ENCODE measurements around the gene KCNMA1.

The KCNMA1 gene

DNA sequence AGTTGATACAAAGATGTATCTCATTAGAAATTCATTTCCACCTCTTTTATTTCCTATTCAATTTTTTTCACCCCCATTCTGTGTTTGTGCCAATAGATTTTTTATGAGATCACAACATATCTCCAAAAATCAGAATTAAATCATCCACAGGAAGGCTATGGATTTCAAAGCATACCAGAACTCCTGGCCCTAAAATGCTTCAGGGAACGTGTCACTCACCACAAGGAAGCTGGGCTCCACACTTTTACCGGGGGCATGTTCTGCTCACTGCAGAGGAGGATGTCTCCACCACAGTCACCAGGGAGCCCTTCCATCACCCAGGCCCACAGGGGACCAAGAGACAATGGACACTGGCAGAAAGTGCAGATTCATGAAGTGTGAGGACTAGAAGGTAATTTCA, 456.8 kb downstream of the KCNMA1 start:
- peak; percentile 32 for DNase-seq (ENCODE audit: low spot score)

DNA sequence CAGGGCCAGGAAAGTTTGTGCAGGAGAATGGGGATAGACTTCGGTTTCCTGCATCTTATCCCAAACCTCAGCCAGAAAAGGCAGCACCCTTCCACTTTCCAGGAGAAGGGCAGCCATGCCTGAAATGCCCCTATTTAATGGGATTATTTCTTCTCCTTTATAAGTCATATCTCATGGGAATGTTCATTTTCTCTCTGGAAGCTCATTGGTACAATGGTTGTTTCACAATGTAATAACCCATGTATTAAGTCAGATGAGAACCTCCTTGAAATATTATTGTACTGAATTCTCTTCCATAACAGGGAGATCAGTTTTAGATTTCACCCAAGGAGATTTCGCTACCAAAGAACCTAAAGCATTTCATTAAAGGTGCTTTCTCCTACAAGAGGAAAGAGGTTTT, 457.5 kb downstream of the KCNMA1 start:
- no peak for DNase-seq (ENCODE audit: low spot score)

DNA sequence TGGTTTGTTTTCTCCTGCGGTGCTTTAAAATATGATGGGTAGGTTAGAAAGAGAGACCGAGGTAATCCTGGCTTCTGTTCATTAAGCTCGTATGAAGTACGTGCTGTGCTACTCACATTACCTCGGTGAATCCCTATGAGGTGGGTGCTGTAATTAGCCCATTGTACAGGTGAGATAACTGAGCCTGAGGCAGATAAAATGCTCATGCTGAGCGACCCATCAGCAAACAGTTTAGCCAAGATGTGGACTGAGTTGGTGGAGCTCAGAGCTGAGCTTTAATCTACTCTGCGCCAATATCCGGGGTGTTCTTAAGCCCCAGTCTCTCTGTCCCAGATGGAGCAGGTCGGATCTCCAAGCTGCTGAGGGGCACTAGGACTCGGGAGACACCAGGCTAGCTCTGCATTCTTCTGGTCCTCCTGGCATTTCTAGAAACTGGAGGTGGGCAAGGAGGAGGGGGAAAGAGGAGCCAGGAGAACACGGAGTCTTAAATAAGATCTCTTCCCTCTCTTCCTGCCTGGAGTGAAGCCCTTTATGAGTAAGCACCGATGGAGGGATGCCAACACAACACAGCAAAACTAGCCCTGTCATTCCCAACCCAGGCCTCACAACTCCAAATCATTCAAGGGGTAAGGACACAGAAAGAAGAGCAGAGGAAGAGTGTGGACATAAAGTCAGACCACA, 458.5 kb downstream of the KCNMA1 start:
- peak; percentile 80 for DNase-seq (ENCODE audit: low spot score)

DNA sequence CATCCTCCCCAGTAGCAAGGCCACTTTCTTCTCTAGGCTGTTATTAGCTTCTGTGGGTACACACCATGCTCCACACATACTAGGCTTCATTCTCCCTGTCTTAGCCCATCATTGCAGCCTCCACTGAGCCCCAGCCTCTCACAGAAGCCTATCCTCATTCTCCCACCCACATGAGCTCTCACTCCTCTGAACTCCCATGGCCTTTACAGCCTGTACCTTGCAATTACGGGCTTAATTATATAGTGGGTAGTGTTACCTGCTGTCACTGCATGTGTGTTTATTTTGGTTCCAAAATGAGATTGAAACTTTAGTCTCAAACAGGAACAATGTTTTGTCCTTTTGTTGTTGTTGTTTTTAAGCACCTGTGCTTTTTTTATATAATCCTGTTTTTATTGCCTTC, 460.0 kb downstream of the KCNMA1 start:
- no peak for DNase-seq (ENCODE audit: low spot score)

DNA sequence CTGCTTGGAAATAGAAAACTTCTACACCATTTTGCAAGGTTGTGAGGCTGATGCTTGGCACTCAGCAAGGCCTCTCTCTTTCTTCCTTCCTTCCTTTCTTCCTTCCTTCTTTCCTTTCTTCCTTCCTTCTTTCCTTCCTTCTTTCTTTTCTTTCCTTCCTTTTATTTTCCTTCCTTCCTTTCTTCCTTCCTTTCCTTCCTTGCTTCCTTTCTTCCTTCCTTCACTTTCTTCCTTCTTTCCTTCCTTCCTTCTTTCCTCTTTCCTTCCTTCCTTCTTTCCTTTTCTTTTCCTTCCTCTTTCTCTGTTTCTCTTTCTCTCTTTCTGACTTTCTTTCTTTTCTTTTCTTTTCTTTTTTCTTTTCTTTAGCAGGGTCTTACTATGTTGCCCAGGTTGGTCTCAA, 460.4 kb downstream of the KCNMA1 start:
- no peak for DNase-seq (ENCODE audit: low spot score)

DNA sequence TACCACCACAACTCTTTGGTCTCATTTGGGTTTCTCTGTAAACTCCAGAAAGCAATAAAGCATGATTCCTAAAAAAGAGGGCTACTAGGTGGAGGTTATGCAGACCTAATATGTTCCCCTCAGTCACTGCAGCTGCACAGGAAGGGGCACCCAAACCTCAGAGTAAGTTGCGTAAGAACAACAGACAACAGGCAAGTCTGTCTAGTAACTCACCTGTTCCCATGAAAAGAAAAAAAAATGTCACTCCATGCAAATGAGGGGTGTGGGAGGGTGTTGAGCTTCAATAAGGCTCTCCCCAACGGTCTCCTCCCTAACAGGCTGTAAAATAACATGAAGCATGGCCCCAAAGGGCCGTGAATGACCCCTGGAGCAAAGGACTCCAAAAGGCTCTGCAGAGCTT, 461.4 kb downstream of the KCNMA1 start:
- DNase-seq (ENCODE audit: low spot score), result no peak

DNA sequence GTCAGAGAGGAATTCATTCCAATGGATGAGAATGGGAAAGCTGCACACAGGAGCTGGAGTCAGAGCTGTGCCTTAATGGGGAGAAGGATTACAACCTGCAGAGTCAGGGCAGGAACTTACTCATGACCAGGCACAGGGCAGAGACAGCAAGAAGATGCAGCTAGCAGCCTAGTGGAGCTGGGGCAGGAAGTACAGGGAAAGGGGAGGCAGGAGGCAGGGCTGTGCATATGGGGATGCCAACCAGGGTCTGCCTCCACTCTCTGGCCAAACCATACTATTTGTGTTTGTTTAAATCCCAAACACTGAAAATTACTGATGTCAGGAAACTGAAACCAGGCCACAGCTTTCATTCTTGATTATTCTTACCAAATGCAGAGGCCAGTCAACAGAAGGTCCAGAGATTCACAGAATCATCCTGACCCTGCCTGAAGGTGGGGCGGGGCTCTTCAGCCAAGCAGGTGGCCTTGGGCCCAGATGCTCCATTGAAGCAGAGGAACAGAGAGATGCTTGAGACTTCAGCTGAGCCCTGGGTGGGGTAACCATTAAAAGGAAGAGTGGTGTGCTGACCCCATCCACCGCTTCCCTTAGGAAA, 461.9 kb downstream of the KCNMA1 start:
- no peak for DNase-seq (ENCODE audit: low spot score)

DNA sequence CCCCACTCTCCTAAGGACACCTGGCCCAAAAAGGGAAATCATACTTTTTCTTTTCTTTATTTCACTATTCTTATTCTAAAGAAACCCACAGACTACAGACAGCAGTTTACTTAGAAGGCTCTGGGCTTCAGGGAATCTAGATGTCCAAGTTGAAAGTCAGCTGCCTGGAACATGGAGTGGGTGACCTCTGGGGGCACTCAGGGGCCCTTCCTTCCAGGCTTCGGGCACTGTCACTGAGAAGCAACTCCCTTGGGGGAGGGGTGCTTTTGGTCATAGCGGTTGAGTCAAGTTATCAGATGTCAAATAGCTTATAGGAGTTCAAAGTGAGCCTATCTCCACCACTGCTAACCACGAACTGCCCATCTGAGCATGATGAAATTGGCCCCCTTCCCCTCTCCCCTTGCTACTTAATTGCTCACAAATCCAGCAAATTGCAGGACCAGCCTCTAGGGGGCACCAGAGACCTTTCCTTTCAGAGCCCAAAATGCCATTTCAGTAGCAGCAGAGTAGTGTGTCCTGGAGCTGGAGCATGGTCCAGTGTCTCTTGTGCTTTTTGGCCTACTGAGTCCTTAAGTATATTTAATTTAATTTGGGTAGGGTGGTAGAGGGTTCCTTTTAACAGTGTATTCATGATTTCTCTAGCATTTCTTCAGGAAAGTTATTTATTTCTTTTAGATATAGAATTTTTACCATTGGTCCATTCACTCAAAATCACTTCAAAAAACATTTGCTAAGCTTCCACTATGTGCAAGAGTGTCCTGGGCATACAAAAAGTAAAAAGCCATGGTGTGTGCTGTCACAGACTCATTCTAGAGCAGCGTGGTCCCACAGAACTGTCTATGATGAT, 463.8 kb downstream of the KCNMA1 start:
- peak; percentile 79 for DNase-seq (ENCODE audit: low spot score)

DNA sequence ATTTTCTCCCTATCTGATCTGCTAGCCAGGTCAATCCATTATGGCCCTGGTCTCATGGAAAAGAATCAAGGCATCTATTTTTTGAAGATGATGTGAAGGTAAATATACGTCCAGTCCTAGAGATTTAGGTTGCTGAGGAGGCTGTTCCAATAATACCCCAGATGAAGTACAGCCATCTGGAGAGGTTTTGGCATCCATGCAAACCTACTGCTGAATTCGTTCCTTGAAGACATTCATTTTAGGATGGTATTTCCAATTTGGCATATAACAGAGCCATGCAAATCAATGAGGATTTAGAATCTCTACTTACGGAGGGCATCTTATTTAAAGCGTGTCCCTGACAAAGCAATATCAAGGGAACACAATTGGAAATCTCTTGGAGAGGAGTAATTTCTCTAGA, 465.5 kb downstream of the KCNMA1 start:
- DNase-seq (ENCODE audit: low spot score), result no peak

DNA sequence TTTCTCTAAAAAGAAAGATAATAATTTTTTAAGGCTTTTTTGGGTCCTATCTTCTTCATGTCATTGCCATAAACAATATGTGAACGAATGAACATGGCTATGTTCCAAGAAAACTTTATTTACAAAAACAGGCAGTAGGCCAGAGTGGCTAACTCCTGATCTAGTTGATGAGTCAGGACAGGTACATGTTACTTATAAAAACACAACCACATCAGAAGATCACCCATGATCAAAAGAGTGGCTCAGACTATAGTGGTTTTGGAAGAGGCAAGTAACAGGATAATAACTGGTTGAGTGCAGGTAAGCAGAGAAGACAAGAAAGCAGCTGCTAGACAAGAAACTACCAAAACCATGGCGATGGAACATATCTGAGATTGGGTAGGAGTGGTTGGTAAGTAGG, 468.7 kb downstream of the KCNMA1 start:
- DNase-seq (ENCODE audit: low spot score), result no peak

DNA sequence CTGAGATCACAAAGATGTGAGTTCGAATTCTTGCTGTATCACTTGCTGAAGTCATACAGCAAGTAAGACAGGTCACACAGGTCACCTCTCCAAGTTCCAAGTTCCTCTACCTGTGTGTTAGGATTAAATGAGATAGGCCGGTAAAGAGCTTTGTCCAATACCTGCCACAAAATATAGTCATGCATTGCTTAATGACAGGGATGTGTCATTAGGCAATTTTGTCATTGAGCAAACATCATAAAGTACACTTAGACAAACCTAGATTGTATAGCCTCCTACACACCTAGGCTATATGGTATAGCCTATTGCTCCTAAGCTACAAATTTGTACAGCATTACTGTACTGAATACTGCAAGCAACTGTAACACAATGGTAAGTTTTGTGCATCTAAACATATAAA, 469.4 kb downstream of the KCNMA1 start:
- no peak for DNase-seq (ENCODE audit: low spot score)

DNA sequence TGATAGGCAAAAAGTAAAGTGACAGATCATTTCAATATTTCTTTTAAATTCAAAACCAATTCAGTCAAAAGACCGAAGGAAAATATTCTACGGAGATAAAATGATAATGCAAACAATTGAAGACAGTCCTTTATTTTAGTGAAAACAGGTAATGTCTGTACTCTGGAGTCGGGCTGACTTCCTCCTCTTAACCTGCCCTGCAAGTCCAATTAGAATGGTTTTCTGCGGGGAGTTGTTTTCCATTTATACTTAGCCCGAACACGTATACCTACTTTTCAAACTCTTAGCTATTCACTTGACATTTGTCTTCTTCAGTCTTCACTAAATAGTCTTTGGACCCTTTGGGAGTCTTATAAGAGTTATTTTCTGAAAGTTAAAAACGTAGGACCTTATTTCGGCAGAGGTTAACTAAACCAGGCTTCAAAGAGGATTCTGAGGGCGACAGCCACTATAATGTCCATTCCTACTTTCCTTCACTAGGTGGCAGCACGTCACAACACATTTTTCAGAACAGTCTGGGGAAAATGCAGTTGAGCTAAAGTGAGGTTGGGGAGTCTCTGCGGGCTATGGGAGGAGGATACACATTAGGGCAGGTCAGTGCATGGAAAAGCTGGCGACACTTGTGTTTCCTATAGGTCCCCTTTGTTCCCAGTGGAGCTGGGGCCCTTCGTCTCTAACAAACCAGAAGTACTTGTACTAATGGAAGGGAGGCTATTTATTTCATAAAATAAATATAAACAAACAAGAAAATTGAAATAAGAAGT, 472.0 kb downstream of the KCNMA1 start:
- peak; percentile 58 for DNase-seq (ENCODE audit: low spot score)

DNA sequence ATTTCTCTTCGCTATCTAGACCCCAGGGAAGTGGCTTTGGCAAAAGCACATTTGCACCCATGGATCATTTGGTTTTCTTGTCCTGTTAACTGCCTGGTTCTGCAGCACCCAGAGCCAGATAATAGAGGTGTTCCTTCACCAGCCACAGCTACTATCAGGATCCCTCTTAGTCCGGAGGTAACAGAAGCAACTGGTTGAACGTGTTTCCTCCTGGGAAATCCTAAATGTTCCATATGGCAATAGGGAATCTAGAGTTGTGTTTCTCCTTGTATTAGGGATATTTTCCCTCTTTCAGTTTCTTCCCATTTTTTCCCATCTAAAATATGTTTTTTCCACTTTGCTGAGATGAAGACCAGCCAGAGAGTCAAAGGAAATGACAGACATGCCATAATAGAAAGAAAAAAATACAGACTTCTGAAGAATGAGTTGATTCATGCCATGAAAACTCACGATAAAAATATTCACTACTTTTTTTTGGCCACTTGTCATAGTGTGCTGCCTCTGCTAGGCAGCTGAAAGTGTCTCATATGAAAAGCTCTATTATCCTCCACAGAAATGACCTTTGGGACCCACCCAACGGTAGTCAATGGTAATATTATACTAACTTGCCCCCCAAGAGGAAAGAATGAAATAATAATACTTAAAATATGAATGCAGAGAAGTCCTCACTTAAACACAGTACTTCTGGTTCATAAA, 472.8 kb downstream of the KCNMA1 start:
- peak; percentile 20 for DNase-seq (ENCODE audit: low spot score)

DNA sequence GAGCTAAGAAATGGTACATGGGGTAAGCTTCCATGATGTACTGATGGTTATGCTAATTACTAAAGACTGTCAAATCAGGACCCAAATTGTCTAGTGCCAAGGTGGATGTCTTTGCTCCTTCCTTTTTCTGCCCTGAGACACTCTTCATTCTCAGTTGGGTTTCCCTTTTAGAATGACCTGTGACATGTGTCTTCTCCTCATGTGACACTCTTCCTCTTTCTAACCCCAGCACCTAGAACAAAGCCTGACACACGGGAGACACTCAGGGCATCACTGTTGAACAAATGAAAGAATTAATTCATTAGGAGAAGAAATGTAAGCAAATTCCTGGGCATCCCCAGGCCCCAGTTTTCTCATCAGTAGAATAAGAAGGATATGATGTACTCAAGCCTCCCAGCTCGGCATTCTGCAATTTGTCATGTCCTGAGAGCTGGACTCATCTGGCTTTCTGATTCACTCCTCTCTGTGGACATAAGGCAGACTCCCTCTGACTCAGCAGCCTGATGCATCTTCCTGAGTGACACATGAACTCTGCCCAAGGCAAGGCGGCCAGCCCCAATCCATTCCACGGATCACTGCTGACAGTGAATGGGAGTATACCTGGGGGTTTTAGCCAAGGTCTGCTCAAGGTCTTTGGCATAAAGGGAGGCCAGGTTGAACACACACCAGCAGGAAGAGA, 473.8 kb downstream of the KCNMA1 start:
- DNase-seq (ENCODE audit: low spot score), result peak; percentile 82

DNA sequence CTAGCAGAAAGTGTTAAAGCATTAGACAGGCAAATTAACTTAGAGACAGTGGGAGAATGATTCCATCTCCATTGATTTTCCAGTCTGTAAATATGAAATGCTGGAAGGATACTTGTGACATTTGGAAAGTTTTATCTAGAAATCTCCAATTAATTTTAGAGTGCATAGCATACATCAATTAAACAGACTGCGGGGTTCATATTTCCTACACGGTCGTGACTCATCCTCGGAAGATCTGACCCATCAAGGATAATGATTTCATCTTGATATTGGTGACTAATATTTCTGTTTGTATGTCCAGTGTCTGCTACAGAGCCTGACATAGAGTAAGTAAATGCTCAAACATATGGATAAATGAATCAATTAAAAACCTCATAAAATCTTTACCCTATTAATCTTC, 474.9 kb downstream of the KCNMA1 start:
- DNase-seq (ENCODE audit: low spot score), result no peak

DNA sequence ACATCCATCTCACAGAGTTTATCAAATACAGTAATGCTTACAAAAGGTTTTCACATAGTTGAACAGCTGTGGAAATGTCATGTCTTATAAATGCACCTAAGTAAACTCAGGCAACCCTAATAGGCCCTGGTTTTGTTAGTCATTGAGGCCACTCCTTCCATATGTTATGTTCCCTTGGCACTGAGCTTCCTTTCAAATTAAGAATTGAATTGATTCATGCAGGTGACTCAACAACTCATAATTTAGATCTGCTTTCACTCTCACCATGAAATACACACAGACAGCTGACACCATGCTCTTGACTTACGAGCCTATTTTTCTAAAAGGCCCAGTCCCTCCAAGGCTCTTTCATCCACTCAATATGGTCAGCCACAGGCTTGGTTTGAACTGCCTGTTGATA, 476.9 kb downstream of the KCNMA1 start:
- DNase-seq (ENCODE audit: low spot score), result peak; percentile 48

DNA sequence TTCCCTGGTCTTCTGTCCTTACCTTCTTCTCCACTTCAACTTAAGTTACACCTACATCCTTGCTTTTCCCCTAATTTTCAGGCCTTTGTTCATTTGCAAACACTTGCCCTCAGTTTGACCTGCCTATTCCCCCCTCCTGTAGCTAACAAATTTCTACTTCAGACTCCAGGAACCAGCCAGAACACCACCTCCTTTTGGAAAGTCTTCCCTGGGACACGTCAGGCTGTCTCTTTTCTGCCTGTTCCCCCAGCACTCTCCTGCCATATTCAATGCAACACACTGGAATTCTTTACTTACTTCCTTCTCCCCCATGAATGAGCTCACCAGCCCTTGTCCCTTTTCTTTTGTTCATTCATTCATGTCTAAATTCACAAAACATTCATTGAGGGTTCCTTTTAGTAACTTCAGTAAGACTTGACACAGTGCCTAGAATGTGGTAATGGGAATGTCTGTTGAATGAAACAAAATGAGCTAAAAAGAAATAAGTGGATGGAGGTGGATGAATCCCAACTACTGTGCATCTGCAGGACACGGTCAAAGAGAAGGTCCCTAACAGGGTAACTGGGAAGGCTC, 478.0 kb downstream of the KCNMA1 start:
- DNase-seq (ENCODE audit: low spot score), result peak; percentile 19

DNA sequence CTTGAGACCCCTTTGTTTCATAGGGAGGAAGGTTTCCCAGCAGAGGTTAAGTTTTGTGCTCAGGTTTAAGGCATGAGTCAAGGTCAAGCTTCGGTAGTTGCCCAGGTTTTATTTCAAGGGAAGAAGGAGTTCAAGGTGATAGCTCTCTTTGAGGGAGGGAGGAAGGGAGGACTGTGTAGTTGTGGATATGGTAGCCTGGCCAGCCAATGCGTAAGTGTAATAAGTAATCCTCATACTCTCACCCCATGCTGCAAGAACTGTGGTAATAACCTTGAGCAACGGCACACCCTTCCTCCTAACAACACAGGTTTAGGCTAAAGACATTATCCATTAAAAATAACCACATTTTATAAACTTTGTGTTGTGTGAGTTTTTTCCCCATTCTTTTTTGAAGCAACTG, 478.9 kb downstream of the KCNMA1 start:
- no peak for DNase-seq (ENCODE audit: low spot score)

DNA sequence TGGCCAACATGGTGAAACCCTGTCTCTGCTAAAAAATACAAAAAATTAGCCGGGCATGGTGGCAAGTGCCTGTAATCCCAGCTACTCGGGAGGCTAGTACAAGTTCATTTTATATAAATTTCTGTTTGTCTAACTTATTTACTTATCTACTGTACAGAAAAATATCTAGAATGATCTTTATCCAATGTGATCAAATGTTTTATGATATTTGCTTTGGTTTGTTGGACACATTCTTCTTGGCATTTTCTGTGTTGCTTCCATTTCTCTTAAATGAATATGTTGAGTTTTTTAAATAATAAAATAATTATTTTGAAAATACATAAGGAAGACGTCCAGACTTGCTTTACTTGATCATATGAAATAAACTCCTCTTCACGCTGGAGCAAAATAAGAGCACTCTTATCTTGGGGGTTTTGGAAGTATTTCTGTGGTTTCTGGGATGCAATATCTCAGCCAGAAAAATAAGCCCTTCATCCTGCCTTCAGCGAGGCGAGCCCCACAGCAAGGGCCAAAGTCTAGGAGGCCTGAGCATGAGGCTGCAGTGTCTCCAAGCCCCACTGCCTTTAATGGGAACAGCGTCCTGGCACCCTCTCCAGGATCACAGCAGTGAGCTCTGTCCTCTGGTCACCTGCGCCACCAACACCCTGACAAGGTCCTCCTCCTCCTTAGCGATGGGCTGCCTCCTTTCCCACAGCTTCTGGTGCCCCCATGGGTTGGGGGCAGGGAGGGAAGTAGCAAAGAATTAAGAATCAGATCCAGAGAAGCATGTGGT, 480.2 kb downstream of the KCNMA1 start:
- no peak for DNase-seq (ENCODE audit: low spot score)

DNA sequence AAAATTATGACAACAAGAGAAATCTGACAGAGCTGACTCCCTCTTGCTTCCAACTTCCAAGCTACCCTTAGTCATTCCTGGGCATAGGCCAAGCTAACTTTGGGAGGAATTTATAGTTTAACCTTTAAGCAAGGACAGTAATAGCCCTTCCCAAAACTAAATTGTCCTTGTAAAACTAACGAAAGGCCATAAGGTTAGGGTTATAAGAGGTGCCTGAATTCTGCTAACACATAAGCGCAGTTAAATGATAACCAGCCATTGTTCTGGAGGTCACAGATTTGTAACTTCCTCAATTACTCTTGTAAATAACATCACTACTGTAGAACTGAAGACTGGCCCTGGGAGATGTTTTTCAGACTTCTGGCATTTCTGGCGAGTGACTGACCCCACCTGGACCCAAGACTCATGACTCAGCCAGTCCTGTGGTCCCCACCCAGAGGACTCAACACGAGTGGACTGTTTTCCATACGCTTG, 481.2 kb downstream of the KCNMA1 start:
- peak; percentile 53 for DNase-seq (ENCODE audit: low spot score)

Measured in GM03348 (cell line).